H9 (cell line): ENCODE measurements around the gene KISS1. TPM values are rescaled to one million over a fixed set of nuclear protein-coding genes. Genes with fewer than 3 reads are reported as not detected.

Source experiments
- DNase-seq: peaks from one replicate; pipeline ENCODE4 v3.0.0-alpha.2; 2017
- H2AFZ ChIP-seq: one replicate; pipeline ENCODE4 v1.6.1; 2013; ENCODE audit warnings: mild to moderate bottlenecking, low read length, control low read depth, moderate library complexity
- H2AK5ac ChIP-seq: 2 replicates; pipeline ENCODE4 v1.6.1; 2013; ENCODE audit warnings: low read length, control low read depth, mixed read lengths; ENCODE audit not compliant: insufficient read length
- H2BK120ac ChIP-seq: one replicate; pipeline ENCODE4 v1.6.1; 2013; ENCODE audit warnings: low read depth, mild to moderate bottlenecking, low read length, control low read depth, inconsistent platforms; ENCODE audit not compliant: poor library complexity, severe bottlenecking
- H2BK12ac ChIP-seq: 2 replicates; pipeline ENCODE4 v1.6.1; 2013; ENCODE audit warnings: low read length, control low read depth, mixed read lengths, low read depth; ENCODE audit not compliant: insufficient read length
- H2BK15ac ChIP-seq: 2 replicates; pipeline ENCODE4 v1.6.1; 2013; ENCODE audit warnings: low read depth, low read length, control low read depth
- H2BK20ac ChIP-seq: one replicate; pipeline ENCODE4 v1.6.1; 2013; ENCODE audit warnings: low read depth, mild to moderate bottlenecking, low read length, control low read depth, inconsistent platforms; ENCODE audit not compliant: poor library complexity, severe bottlenecking
- H2BK5ac ChIP-seq: 2 replicates; pipeline ENCODE4 v1.6.1; 2013; ENCODE audit warnings: low read length, control low read depth, mixed read lengths; ENCODE audit not compliant: insufficient read length
- H3K14ac ChIP-seq: 2 replicates; pipeline ENCODE4 v1.6.1; 2013; ENCODE audit warnings: low read length, control low read depth; ENCODE audit not compliant: insufficient read depth
- H3K18ac ChIP-seq: 2 replicates; pipeline ENCODE4 v1.6.1; 2013; ENCODE audit warnings: low read depth, mild to moderate bottlenecking, mixed read lengths, low read length, control low read depth; ENCODE audit not compliant: insufficient read length
- H3K23ac ChIP-seq: 2 replicates; pipeline ENCODE4 v1.6.1; 2013; ENCODE audit warnings: low read length, control low read depth, mixed read lengths, low read depth; ENCODE audit not compliant: insufficient read length
- H3K23me2 ChIP-seq: 2 replicates; pipeline ENCODE4 v1.6.1; 2013; ENCODE audit warnings: low read depth, mild to moderate bottlenecking, mixed read lengths, low read length, control low read depth; ENCODE audit not compliant: insufficient read length, poor library complexity, severe bottlenecking
- H3K27ac ChIP-seq: 2 replicates; pipeline ENCODE4 v1.5.1; 2013; ENCODE audit warnings: low read length, control low read depth, mixed read lengths, low read depth; ENCODE audit not compliant: insufficient read length
- H3K27me3 ChIP-seq: 2 replicates; pipeline ENCODE4 v1.6.1; 2013; ENCODE audit warnings: low read length, control low read depth, inconsistent platforms; ENCODE audit not compliant: insufficient read depth
- H3K4ac ChIP-seq: 2 replicates; pipeline ENCODE4 v1.6.1; 2013; ENCODE audit warnings: low read depth, mild to moderate bottlenecking, control low read depth, inconsistent platforms, low read length, moderate library complexity
- H3K4me1 ChIP-seq: 2 replicates; pipeline ENCODE4 v1.6.1; 2013; ENCODE audit warnings: low read length, control low read depth, inconsistent platforms; ENCODE audit not compliant: insufficient read depth
- H3K4me2 ChIP-seq: 2 replicates; pipeline ENCODE4 v1.6.1; 2013; ENCODE audit warnings: low read length, control low read depth, mixed read lengths; ENCODE audit not compliant: insufficient read length, insufficient read depth
- H3K56ac ChIP-seq: 2 replicates; pipeline ENCODE4 v1.6.1; 2013; ENCODE audit warnings: low read depth, mild to moderate bottlenecking, mixed read lengths, low read length, control low read depth; ENCODE audit not compliant: insufficient read length
- H3K79me1 ChIP-seq: 2 replicates; pipeline ENCODE4 v1.6.1; 2013; ENCODE audit warnings: low read depth, mild to moderate bottlenecking, moderate library complexity, low read length, control low read depth, inconsistent platforms; ENCODE audit not compliant: insufficient read depth, poor library complexity, severe bottlenecking
- H3K79me2 ChIP-seq: 2 replicates; pipeline ENCODE4 v1.6.1; 2013; ENCODE audit warnings: low read length, control low read depth, inconsistent platforms; ENCODE audit not compliant: insufficient read depth
- H3K9ac ChIP-seq: 2 replicates; pipeline ENCODE4 v1.6.1; 2013; ENCODE audit warnings: low read length, control low read depth, mixed read lengths; ENCODE audit not compliant: insufficient read length; ENCODE audit errors: extremely low read depth
- H3K9me3 ChIP-seq: one replicate; pipeline ENCODE4 v1.6.1; 2013; ENCODE audit warnings: low read depth, low read length, inconsistent platforms; ENCODE audit not compliant: control insufficient read depth
- H3T11ph ChIP-seq: one replicate; pipeline ENCODE4 v1.6.1; 2013; ENCODE audit warnings: mild to moderate bottlenecking, low read length, control low read depth, inconsistent platforms
- H4K20me1 ChIP-seq: one replicate; pipeline ENCODE4 v1.6.1; 2013; ENCODE audit not compliant: control insufficient read depth, insufficient read length, insufficient read depth
- H4K5ac ChIP-seq: 2 replicates; pipeline ENCODE4 v1.6.1; 2013; ENCODE audit warnings: low read depth, mild to moderate bottlenecking, mixed read lengths, low read length, control low read depth; ENCODE audit not compliant: insufficient read length
- H4K8ac ChIP-seq: replicated peaks from 2 replicates; pipeline ENCODE4 v1.6.1; 2013; ENCODE audit warnings: low read length, control low read depth, mixed read lengths, low read depth; ENCODE audit not compliant: insufficient read length
- H4K91ac ChIP-seq: 2 replicates; pipeline ENCODE4 v1.6.1; 2013; ENCODE audit warnings: low read depth, mild to moderate bottlenecking, moderate library complexity, mixed read lengths, low read length, control low read depth; ENCODE audit not compliant: insufficient read length
- H3K27ac Mint-ChIP-seq, 3 experiments: 2 replicates in 2 of 3; 3 replicates in 1 of 3; pipeline ENCODE4 v1.8.0; 2020 to 2021; ENCODE audit warnings: mixed read lengths in 3 of 3, mild to moderate bottlenecking in 1 of 3, moderate library complexity in 1 of 3
- H3K27me3 Mint-ChIP-seq: 2 replicates; pipeline ENCODE4 v1.8.0; 2021; ENCODE audit warnings: low read depth, mild to moderate bottlenecking, moderate library complexity, mixed read lengths
- H3K36me3 Mint-ChIP-seq, 3 experiments: 2 replicates in 2 of 3; 3 replicates in 1 of 3; pipeline ENCODE4 v1.8.0; 2020 to 2021; ENCODE audit warnings: low read depth in 3 of 3, mixed read lengths in 3 of 3; ENCODE audit not compliant: insufficient read depth in 1 of 3
- H3K4me1 Mint-ChIP-seq, 2 experiments: 2 replicates each; pipeline ENCODE4 v1.8.0; 2020; ENCODE audit warnings: mixed read lengths in 2 of 2
- H3K4me3 Mint-ChIP-seq, 2 experiments: 2 replicates in 1 of 2; 3 replicates in 1 of 2; pipeline ENCODE4 v1.8.0; 2020 to 2021; ENCODE audit warnings: mild to moderate bottlenecking in 2 of 2, mixed read lengths in 2 of 2, moderate library complexity in 1 of 2
- H3K9me3 Mint-ChIP-seq, 2 experiments: 2 replicates in 1 of 2; 3 replicates in 1 of 2; pipeline ENCODE4 v1.8.0; 2020; ENCODE audit warnings: mild to moderate bottlenecking in 2 of 2, mixed read lengths in 2 of 2, moderate library complexity in 1 of 2
- CTCF ChIP-seq: fragments of 200-600 bp; sonication (generic); conservative IDR thresholded peaks from 3 replicates; pipeline ENCODE4 v1.8.0; 2021; ENCODE audit warnings: antibody characterized with exemption, mild to moderate bottlenecking
- WGBS: extraction: QIAGEN DNeasy Blood & Tissue Kit; methylation state at CpG from one replicate; pipeline ENCODE4 v1.1.7; 2013; ENCODE audit warnings: missing lambda C conversion rate, low lambda C conversion rate, mixed read lengths; ENCODE audit not compliant: insufficient read length; ENCODE audit errors: extremely low coverage; 5-methylcytosine and 5-hydroxymethylcytosine counted together
- total RNA-seq: library from RNA; stranded (reverse); gene quantifications from 2 replicates; pipeline ENCODE4 v1.2.1, GENCODE V29; 2021

Gene KISS1
- total RNA-seq, 1 experiment from 2014 or later: 0.68 TPM

- no peak for TF ChIP-seq CTCF
- no peak overlapping the region for H2BK20ac ChIP-seq
- no peak overlapping the region for H2BK120ac ChIP-seq
- H3K4me1 ChIP-seq: peaks cover 3% of the 10 kb centered on the region; the same call in 1 of the 2 replicates
- no peak overlapping the region for H4K91ac ChIP-seq
- H2BK5ac ChIP-seq: no peak overlapping the region
- H3K4me2 ChIP-seq: no peak overlapping the region
- no peak overlapping the region for H3K9ac ChIP-seq
- H3K4me1 Mint-ChIP-seq: peaks cover 8 to 14% of the 10 kb centered on the region in 2 experiments; a peak in 2 of 4 replicates
- H2AFZ ChIP-seq: no peak overlapping the region
- WGBS: no CpG with 5 or more reads among the region's 11 CpGs
- H3K18ac ChIP-seq: no peak overlapping the region
- no peak overlapping the region for H2BK15ac ChIP-seq
- H3K56ac ChIP-seq: no peak overlapping the region
- no peaks in the 10 kb centered on the region for H3K79me2 ChIP-seq
- no peak overlapping the region for H3K4me3 Mint-ChIP-seq
- no peak overlapping the region for H3K14ac ChIP-seq
- no peak overlapping the region for H3T11ph ChIP-seq
- H2AK5ac ChIP-seq: no peak overlapping the region
- no peak overlapping the region for H4K5ac ChIP-seq
- H3K9me3 Mint-ChIP-seq: no peaks in the 10 kb centered on the region
- peaks cover 11% of the 10 kb centered on the region for H3K23me2 ChIP-seq
- H3K4ac ChIP-seq: no peak overlapping the region
- no peaks in the 10 kb centered on the region; a peak in 1 of 7 replicates for H3K36me3 Mint-ChIP-seq
- no peak for DNase-seq
- H2BK12ac ChIP-seq: no peak overlapping the region
- no peak overlapping the region for H3K27ac Mint-ChIP-seq
- no peak overlapping the region for H4K8ac ChIP-seq
- no peaks in the 10 kb centered on the region for H3K9me3 ChIP-seq
- peaks cover 6% of the 10 kb centered on the region for H3K27me3 Mint-ChIP-seq
- H3K27me3 ChIP-seq: no peaks in the 10 kb centered on the region
- no peak overlapping the region for H3K23ac ChIP-seq
- H3K79me1 ChIP-seq: no peaks in the 10 kb centered on the region
- no peaks in the 10 kb centered on the region for H4K20me1 ChIP-seq
- H3K27ac ChIP-seq: no peak overlapping the region
Observed at GRCh38 chr1:204216880-204217647, 20.8 kb upstream of the KISS1 start.
